Choroid plexus epithelial cell (primary cell): ENCODE measurements around the gene FCHO1.
A peak's percentile ranks its signal among the peaks of the same experiment; 100 is the strongest.

Source experiments
- DNase-seq: peaks from one replicate; pipeline ENCODE4 v3.0.0-alpha.2; 2010; ENCODE audit warnings: low read depth
- H3K4me3 ChIP-seq: 2 replicates; pipeline ENCODE4 v1.5.1; 2011; ENCODE audit warnings: low read depth, mild to moderate bottlenecking, control low read depth, low read length, moderate library complexity
- TF ChIP-seq, protein P1 (sequence below): conservative IDR thresholded peaks from 2 replicates; pipeline ENCODE4 v1.5.1; 2011; ENCODE audit warnings: low read depth, mild to moderate bottlenecking, control low read depth, inconsistent platforms, low read length, moderate library complexity

The FCHO1 gene

DNA sequence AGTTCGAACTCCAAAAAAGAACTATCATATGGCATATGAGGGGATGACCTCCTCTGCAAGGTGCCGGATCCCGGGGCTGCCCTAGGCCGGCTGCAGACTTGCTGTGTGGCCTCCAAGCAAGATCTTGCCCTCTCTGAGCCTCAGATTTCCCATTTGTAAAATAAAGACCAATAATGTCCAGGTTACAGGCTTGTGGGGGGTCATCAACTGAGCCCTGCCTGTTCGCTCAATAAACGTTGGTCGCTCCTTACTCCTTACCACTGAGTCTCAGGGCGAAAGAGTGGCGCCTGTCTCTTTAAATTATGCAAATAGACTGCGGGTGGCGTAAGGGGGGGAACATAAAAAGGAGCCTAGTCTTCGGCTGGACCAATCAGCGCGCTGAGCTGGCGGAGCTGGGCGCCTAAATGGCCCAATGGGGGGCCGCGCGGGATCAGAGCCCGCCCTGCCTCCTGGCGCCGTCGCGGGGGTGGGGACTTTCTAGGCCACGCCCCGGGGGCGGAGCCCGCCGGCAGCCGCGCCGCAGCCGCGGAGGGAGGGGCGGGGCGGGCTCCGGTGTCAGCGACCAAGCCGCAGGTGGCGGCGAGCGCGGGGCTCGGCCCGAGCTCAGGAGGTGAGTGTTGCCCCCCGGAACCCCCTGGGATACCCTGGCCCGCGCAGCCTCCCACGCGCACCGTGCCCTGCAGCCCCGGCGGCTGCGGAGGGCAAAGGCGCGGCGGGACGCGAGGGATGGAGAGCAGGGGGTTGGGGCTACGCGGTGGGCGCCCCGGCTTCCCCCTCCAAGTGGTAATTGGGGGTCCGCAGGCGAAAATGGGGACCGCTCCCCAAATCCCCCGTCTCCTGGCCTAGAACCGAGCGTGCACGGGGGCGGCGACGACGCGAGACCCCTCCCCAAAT is 3.8 kb upstream of the FCHO1 start:
- DNase-seq = peak; percentile 94
- TF ChIP-seq, protein P1, sequence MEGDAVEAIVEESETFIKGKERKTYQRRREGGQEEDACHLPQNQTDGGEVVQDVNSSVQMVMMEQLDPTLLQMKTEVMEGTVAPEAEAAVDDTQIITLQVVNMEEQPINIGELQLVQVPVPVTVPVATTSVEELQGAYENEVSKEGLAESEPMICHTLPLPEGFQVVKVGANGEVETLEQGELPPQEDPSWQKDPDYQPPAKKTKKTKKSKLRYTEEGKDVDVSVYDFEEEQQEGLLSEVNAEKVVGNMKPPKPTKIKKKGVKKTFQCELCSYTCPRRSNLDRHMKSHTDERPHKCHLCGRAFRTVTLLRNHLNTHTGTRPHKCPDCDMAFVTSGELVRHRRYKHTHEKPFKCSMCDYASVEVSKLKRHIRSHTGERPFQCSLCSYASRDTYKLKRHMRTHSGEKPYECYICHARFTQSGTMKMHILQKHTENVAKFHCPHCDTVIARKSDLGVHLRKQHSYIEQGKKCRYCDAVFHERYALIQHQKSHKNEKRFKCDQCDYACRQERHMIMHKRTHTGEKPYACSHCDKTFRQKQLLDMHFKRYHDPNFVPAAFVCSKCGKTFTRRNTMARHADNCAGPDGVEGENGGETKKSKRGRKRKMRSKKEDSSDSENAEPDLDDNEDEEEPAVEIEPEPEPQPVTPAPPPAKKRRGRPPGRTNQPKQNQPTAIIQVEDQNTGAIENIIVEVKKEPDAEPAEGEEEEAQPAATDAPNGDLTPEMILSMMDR = no peak
- H3K4me3 ChIP-seq = peak overlapping the region; percentile 56

DNA sequence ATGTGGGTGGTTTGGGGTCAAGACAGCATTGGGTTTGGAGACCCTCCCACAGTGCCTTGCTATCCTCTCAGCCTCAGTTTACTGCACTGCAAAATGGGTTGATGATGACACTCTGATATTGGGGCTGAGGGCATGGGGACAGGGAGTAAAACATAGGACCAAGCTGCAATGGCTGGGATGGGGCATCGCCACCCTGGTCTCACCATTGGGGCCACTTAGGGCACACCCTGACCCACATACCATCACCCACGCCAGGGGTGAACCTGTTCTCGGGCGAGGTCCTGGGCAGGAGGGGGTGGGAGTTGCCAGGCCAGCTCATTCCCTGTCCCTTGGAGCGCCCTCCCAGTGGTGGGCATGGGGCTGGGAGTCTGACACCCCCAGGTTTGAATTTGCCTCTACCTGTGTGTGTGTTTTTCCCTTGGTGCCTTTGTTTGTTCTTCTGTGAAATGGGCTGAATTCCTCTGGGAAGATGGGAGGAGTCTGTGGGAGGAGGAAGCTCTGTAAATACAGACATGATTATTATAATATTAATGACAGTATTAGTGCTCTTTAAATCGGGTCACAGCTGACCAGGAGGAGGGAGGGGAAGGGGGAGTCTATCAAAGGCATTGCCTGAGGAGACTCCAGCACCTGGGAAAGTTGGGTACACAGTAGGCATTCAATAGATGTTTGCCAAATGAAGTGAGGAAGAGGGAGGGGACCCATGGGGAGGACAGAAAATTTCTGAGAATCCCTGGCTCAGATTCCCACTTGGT is 2.2 kb upstream of the FCHO1 start:
- DNase-seq = no peak
- TF ChIP-seq, protein P1 = no peak

DNA sequence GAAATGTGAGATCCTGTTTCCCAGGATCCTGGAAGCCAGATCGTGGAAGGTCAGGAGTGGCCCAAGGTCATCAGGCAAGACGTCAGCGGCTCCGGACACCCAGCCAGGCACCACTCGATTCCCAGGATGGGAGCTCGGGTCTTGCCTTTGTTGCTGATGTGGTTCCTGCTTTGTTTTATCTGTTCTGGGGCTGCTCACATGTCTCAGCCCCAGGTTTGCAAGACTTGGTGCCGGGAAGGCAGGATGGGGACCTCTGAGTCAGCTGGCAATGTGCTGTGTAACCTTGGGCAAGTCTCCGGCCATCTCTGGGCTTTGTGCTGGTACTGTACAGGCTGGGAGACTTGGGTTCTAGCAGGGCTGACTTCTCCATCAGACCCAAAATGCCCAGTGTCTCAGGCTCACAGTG is 1.4 kb upstream of the FCHO1 start:
- DNase-seq = peak; percentile 22
- no peak overlapping the region for H3K4me3 ChIP-seq
- TF ChIP-seq, protein P1 = no peak

More for the DNA sequence above, 2.2 kb upstream of the FCHO1 start:
- no peak overlapping the region for H3K4me3 ChIP-seq

DNA sequence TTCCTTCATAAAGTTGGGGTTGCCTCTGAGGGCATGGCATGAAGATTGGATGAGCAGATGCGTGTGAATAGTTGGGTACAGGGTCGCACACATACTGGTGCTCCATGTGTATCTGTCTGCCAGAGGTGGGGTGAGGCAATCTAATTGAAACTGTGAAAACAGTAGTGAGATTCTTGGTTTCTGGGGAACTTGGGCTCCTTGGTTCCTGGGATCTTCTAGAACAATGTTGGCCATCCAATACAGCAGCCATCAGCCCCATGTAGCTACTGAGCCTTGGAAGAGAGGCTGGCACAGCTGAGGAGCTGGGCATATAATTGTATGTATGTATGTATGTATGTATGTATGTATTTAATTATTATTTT is 616 bp downstream of the FCHO1 start:
- no peak overlapping the region for H3K4me3 ChIP-seq
- no peak for DNase-seq
- TF ChIP-seq, protein P1 = no peak

DNA sequence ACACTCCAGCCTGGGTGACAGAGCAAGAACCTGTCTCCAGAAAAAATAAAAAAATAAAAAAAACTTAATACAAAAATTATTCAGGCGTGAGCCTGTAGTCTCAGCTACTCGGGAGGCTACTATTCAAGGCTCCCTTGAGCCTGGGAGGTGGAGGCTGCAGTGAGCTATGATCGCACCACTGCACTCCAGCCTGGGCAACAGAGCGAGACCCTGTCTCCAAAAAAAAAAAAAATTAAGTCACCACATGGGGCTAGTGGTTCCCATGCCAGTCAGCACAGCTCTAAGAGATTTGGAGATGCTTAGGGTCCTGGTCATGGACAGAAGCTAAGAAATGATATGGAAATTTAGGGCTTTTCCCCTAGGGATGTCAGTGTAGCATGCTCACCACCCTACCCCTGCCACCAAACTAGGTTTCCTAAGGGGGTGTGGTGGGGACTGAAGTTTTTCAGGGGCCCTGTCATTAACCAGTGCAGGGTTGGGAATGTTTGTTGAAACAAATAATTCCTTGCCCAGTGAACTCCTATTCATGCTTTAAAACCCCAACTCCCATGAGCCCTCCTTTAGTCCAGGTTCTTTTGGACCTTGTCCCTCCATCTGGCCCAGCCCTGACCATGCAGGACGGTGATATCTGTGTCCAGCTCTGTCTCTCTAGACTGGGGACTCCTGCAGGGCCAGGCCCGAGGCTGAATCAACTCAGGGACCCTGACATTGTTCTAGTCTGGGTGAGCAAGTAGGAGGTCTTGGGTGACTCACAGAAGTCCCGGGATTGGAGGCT is 1.8 kb downstream of the FCHO1 start:
- no peak for DNase-seq
- TF ChIP-seq, protein P1 = no peak
- H3K4me3 ChIP-seq = no peak overlapping the region

DNA sequence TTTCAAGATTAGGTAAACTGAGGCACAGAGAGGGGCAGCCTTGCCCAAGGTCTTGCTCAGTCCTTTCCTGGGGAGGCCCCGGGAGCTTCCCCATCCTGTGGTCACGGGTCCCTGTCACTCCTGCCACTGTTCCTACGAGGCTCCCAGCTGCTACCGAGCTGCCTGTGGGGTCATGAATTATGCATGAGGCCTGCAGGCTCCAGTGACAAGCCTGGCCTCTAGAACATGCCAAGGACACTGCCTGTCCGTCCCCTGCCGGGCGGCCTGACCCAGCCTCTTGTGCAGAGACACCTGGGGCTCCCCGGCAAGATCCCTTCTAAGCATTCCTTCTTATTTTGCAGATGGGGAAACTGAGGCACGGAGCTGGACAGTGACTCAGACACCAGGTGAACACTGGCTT is 2.7 kb downstream of the FCHO1 start:
- DNase-seq = no peak
- TF ChIP-seq, protein P1 = no peak
- no peak overlapping the region for H3K4me3 ChIP-seq
